Activated naive CD4-positive, alpha-beta T cell treated with anti-CD3 and anti-CD28 coated beads, Interleukin-2, amount 10 ng/mL, durations not matched to agents 5 hours and 36 hours (primary cell): Measurements from ENCODE around the gene MZT2A. TPM values are rescaled to one million over a fixed set of nuclear protein-coding genes. Genes with fewer than 3 reads are reported as not detected.

ENCODE experiments used
- microRNA-seq: library from miRNA; unstranded; fragments of <30 nt; microRNA quantifications from one replicate; pipeline ENCODE4 v1.2.0, GENCODE V29; 2022; ENCODE audit warnings: borderline microRNAs expressed, borderline replicate concordance
- total RNA-seq, 2 experiments: library from RNA; stranded (reverse); gene quantifications; one replicate each; pipeline ENCODE4 v1.2.3, GENCODE V29; 2021

The MZT2A gene
- 100 to 1,000 TPM; 265 to 267 TPM for total RNA-seq

GRCh38 chr2:131492015-131492417 is at the start of gene MZT2A:
TSS of gene MZT2A (minus strand) at chr2:131492397. CDS start at chr2:131492376, 21 bp downstream.

GRCh38 chr2:131527131-131528001 is 35.2 kb upstream of the MZT2A start, which contains the start of gene CCDC74A:
TSS of gene CCDC74A (plus strand) at chr2:131527888. CDS start at chr2:131527971, 83 bp downstream.

DNA sequence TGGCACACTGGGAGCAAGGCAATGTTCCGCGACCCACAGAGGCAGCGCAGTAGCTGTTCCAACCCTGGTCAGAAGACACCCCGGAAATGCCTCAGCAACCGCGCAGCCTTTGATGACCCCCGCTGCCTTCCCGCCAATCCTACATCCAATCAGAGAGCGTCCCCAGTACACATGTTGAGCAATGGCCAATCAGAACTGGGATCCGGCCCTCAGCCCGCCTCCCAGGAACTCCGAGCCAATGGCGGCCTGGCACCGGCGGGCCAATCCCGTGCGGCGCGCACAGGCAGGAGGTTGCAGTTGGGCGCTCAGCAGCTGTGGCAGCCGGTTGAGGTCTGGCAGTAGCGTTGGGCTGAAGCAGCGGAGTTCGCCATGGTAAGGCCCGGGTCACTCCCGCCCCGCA is 16.4 kb downstream of the MZT2A start, which contains the start of gene TUBA3D:
Gene TUBA3D, plus strand, starts transcription at position 289 of the 400 bp plus-strand sequence. Its CDS starts 81 bp downstream, at position 370.

Small RNAs within 50 kb of the gene (microRNA-seq; reads per million reads assigned to microRNA genes)
- gene MIR4784, result not detected

Other genes starting within 250 kb of the MZT2A start
- not detected for gene RAB6D, start 128.2 kb downstream of the MZT2A start, total RNA-seq
- gene TUBA3D, start 16.3 kb downstream of the MZT2A start, total RNA-seq, result not detected
- gene CCDC74A, start 35.5 kb upstream of the MZT2A start, total RNA-seq, result 1 to 10 TPM; 2.6 to 3.8 TPM